OCI-LY3 (cell line): ENCODE data around the gene TAF5L.

Experiments
- H2AFZ ChIP-seq: fragments of 200-600, 300-600 bp; shearing (Covaris generic); 2 replicates; pipeline ENCODE4 v1.6.0; 2014; ENCODE audit warnings: antibody characterized with exemption, low read depth, low read length
- H3K27ac ChIP-seq: fragments of 200-600, 300-600 bp; sonication (generic); 2 replicates; pipeline ENCODE4 v1.5.1; 2014; ENCODE audit warnings: mild to moderate bottlenecking, low read length, moderate library complexity, mixed read lengths
- H3K27me3 ChIP-seq: fragments of 200-600, 300-600 bp; sonication (generic); 2 replicates; pipeline ENCODE4 v1.6.1; 2014; ENCODE audit warnings: low read depth, low read length, mixed read lengths
- H3K36me3 ChIP-seq: fragments of 200-600, 300-600 bp; sonication (generic); replicated peaks from 2 replicates; pipeline ENCODE3; 2014; ENCODE audit warnings: low read depth, low read length, mixed read lengths
- H3K4me1 ChIP-seq: fragments of 300-600, 200-600 bp; sonication (generic); 2 replicates; pipeline ENCODE4 v1.6.1; 2014; ENCODE audit warnings: low read length, mixed read lengths
- H3K4me2 ChIP-seq: fragments of 200-600, 300-600 bp; sonication (generic); 2 replicates; pipeline ENCODE4 v1.6.1; 2014; ENCODE audit warnings: low read length, mixed read lengths
- H3K4me3 ChIP-seq: fragments of 300-600, 200-600 bp; sonication (generic); 2 replicates; pipeline ENCODE4 v1.5.1; 2014; ENCODE audit warnings: antibody characterized with exemption, mild to moderate bottlenecking, low read length, moderate library complexity
- H3K79me2 ChIP-seq: fragments of 300-600, 200-600 bp; shearing (Covaris generic); 2 replicates; pipeline ENCODE4 v1.6.1; 2014; ENCODE audit warnings: mild to moderate bottlenecking, low read length, mixed read lengths
- H3K9ac ChIP-seq: fragments of 300-600, 200-600 bp; shearing (Covaris generic); 2 replicates; pipeline ENCODE4 v1.6.0; 2014; ENCODE audit warnings: mild to moderate bottlenecking, low read length, moderate library complexity
- H3K9me3 ChIP-seq: fragments of 200-600, 300-600 bp; shearing (Covaris generic); 2 replicates; pipeline ENCODE4 v1.6.1; 2014; ENCODE audit warnings: low read length, mixed read lengths; ENCODE audit not compliant: insufficient read depth
- H4K20me1 ChIP-seq: fragments of 200-600, 300-600 bp; sonication (generic); 2 replicates; pipeline ENCODE4 v1.6.1; 2016; ENCODE audit warnings: low read length, mixed read lengths; ENCODE audit not compliant: insufficient read depth
- EZH2phosphoT487 ChIP-seq: fragments of 200-600 bp; shearing (Covaris generic); IDR thresholded peaks from 2 replicates; pipeline ENCODE4 v1.6.1; 2018; ENCODE audit warnings: antibody characterized with exemption, mixed run types, low read depth
- TF ChIP-seq, protein P1 (sequence below): fragments of 200-600, 300-600 bp; sonication (generic); IDR thresholded peaks from 2 replicates; pipeline ENCODE4 v1.5.1; 2014; ENCODE audit warnings: antibody characterized with exemption, low read length, low read depth

Gene TAF5L

DNA sequence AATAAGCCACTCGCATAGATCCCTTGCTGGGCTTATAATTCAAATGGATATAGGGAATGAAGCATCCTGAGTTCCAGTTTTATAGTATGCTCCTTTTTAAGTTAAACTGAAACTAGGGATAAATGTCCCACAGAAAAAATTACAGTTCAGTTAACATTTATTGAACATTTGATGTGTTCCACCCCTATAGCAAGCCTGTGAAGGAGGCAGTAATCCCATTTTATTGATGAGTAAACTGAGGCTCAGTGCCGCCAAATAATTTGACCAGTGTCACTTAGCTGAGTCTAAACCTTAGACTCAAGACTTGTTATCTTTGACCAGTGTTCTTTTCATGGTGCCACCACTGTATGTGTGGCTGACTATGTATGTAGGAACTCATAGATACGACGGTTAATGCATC, 22.5 kb upstream of the TAF5L start:
- H3K27me3 ChIP-seq = no peaks in the 10 kb centered on the region
- no peaks in the 10 kb centered on the region for H3K9me3 ChIP-seq
- H3K4me3 ChIP-seq = no peak overlapping the region
- peaks cover 26% of the 10 kb centered on the region for H3K79me2 ChIP-seq
- H2AFZ ChIP-seq = no peak overlapping the region
- H3K27ac ChIP-seq = no peak overlapping the region
- peaks cover 13% of the 10 kb centered on the region for H3K4me1 ChIP-seq
- H3K4me2 ChIP-seq = no peak overlapping the region
- TF ChIP-seq EZH2phosphoT487 = no peak
- TF ChIP-seq, protein P1, sequence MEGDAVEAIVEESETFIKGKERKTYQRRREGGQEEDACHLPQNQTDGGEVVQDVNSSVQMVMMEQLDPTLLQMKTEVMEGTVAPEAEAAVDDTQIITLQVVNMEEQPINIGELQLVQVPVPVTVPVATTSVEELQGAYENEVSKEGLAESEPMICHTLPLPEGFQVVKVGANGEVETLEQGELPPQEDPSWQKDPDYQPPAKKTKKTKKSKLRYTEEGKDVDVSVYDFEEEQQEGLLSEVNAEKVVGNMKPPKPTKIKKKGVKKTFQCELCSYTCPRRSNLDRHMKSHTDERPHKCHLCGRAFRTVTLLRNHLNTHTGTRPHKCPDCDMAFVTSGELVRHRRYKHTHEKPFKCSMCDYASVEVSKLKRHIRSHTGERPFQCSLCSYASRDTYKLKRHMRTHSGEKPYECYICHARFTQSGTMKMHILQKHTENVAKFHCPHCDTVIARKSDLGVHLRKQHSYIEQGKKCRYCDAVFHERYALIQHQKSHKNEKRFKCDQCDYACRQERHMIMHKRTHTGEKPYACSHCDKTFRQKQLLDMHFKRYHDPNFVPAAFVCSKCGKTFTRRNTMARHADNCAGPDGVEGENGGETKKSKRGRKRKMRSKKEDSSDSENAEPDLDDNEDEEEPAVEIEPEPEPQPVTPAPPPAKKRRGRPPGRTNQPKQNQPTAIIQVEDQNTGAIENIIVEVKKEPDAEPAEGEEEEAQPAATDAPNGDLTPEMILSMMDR = no peak
- peaks cover 7% of the 10 kb centered on the region; the same call in 1 of the 2 replicates for H4K20me1 ChIP-seq
- no peak overlapping the region for H3K9ac ChIP-seq
- H3K36me3 ChIP-seq = peaks cover 58% of the 10 kb centered on the region

- Histone ChIP-seq H3K79me2 (peaks cover 55% of the 10 kb centered on the region), H3K9me3 (no peaks in the 10 kb centered on the region), H3K36me3 (peaks cover 57% of the 10 kb centered on the region), H4K20me1 (peaks cover 32% of the 10 kb centered on the region), H3K27ac (no peak overlapping the region), H2AFZ (no peak overlapping the region), H3K4me3 (no peak overlapping the region), H3K9ac (no peak overlapping the region), H3K4me1 (peaks cover 18% of the 10 kb centered on the region), H3K27me3 (no peaks in the 10 kb centered on the region), H3K4me2 (no peak overlapping the region)
- TF ChIP-seq EZH2phosphoT487 = no peak
Observed at GRCh38 chr1:229645324-229645993, 19.5 kb upstream of the TAF5L start.

GRCh38 chr1:229643996-229644745, 18.2 kb upstream of the TAF5L start:
- Histone ChIP-seq H4K20me1 (peaks cover 35% of the 10 kb centered on the region), H3K27me3 (no peaks in the 10 kb centered on the region), H3K9me3 (no peaks in the 10 kb centered on the region), H2AFZ (no peak overlapping the region), H3K4me3 (no peak overlapping the region), H3K9ac (no peak overlapping the region), H3K4me2 (peak overlapping the region; percentile 42), H3K27ac (peak overlapping the region; percentile 47), H3K4me1 (peaks cover 18% of the 10 kb centered on the region), H3K79me2 (peaks cover 68% of the 10 kb centered on the region), H3K36me3 (peaks cover 55% of the 10 kb centered on the region)
- no peak for TF ChIP-seq EZH2phosphoT487

- Histone ChIP-seq H2AFZ (no peak overlapping the region), H3K4me1 (peaks cover 18% of the 10 kb centered on the region), H3K9ac (no peak overlapping the region), H3K79me2 (peaks cover 80% of the 10 kb centered on the region), H3K27me3 (no peaks in the 10 kb centered on the region), H3K9me3 (no peaks in the 10 kb centered on the region), H3K27ac (no peak overlapping the region), H4K20me1 (peaks cover 35% of the 10 kb centered on the region), H3K36me3 (peaks cover 50% of the 10 kb centered on the region), H3K4me2 (no peak overlapping the region), H3K4me3 (no peak overlapping the region)
- TF ChIP-seq, protein P1 = no peak
- TF ChIP-seq EZH2phosphoT487 = no peak
Observed at GRCh38 chr1:229642970-229643369, 17.0 kb upstream of the TAF5L start.

- H2AFZ ChIP-seq = no peak overlapping the region
- H3K9ac ChIP-seq = no peak overlapping the region
- H3K4me1 ChIP-seq = peaks cover 18% of the 10 kb centered on the region
- H3K79me2 ChIP-seq = peaks cover 86% of the 10 kb centered on the region
- H3K9me3 ChIP-seq = no peaks in the 10 kb centered on the region
- H3K27me3 ChIP-seq = no peaks in the 10 kb centered on the region
- TF ChIP-seq, protein P1 = no peak
- no peak for TF ChIP-seq EZH2phosphoT487
- peaks cover 50% of the 10 kb centered on the region for H3K36me3 ChIP-seq
- H3K4me2 ChIP-seq = no peak overlapping the region
- no peak overlapping the region for H3K4me3 ChIP-seq
- peaks cover 39% of the 10 kb centered on the region for H4K20me1 ChIP-seq
- no peak overlapping the region for H3K27ac ChIP-seq
Observed at GRCh38 chr1:229642376-229642775, 16.5 kb upstream of the TAF5L start.
